Natural killer cell (primary cell): Measurements from ENCODE around the gene FEM1B. TPM values are rescaled to one million over a fixed set of nuclear protein-coding genes. Genes with fewer than 3 reads are reported as not detected.

Experiments used
- ATAC-seq, 3 donors: fragments of 150-1000 bp in 2 of 3; fragments of 200-7000 bp in 1 of 3; cut with Tn5 transposase; 1 replicate in 1 of 3; 2 replicates in 2 of 3; pipeline ENCODE4 v1.10.0; 2021; ENCODE audit warnings: mild to moderate bottlenecking in 2 of 3, moderate library complexity in 2 of 3
- DNase-seq, 2 donors: peaks; one replicate each; pipeline versions ENCODE4 v3.0.0 to v3.0.0-alpha.2; 2013 to 2021; ENCODE audit warnings: mixed read lengths in 1 of 2
- H3K27ac ChIP-seq: one replicate; pipeline ENCODE4 v1.5.1; 2013; ENCODE audit warnings: mild to moderate bottlenecking, low read length
- H3K27me3 ChIP-seq: one replicate; pipeline ENCODE4 v1.6.1; 2013; ENCODE audit warnings: low read length; ENCODE audit not compliant: control insufficient read depth, insufficient read depth
- H3K36me3 ChIP-seq: one replicate; pipeline ENCODE4 v1.6.1; 2013; ENCODE audit warnings: low read length; ENCODE audit not compliant: control insufficient read depth, insufficient read depth
- H3K4me1 ChIP-seq: one replicate; pipeline ENCODE4 v1.6.1; 2013; ENCODE audit warnings: low read length; ENCODE audit not compliant: control insufficient read depth, insufficient read depth
- H3K4me3 ChIP-seq: one replicate; pipeline ENCODE4 v1.5.1; 2013; ENCODE audit warnings: low read length
- H3K9me3 ChIP-seq: one replicate; pipeline ENCODE4 v1.6.1; 2013; ENCODE audit warnings: low read length; ENCODE audit not compliant: control insufficient read depth, insufficient read depth
- H3K27ac Mint-ChIP-seq, 2 donors: one replicate each; pipeline ENCODE4 v1.8.0; 2022; ENCODE audit warnings: mild to moderate bottlenecking in 2 of 2, mixed read lengths in 2 of 2, moderate library complexity in 1 of 2
- H3K27me3 Mint-ChIP-seq, 2 donors: one replicate each; pipeline ENCODE4 v1.8.0; 2022; ENCODE audit warnings: low read depth in 2 of 2, mixed read lengths in 2 of 2
- H3K36me3 Mint-ChIP-seq: one replicate; pipeline ENCODE4 v1.8.0; 2022; ENCODE audit warnings: mixed read lengths
- H3K4me1 Mint-ChIP-seq, 2 donors: one replicate each; pipeline ENCODE4 v1.8.0; 2022; ENCODE audit warnings: mixed read lengths in 2 of 2
- H3K4me3 Mint-ChIP-seq: one replicate; pipeline ENCODE4 v1.8.0; 2022; ENCODE audit warnings: mild to moderate bottlenecking, moderate library complexity, mixed read lengths
- H3K9me3 Mint-ChIP-seq, 2 donors: one replicate each; pipeline ENCODE4 v1.8.0; 2022; ENCODE audit warnings: mixed read lengths in 2 of 2
- WGBS: methylation state at CpG from one replicate; pipeline ENCODE4 v1.1.7; 2013; ENCODE audit warnings: missing lambda C conversion rate; ENCODE audit not compliant: insufficient coverage; 5-methylcytosine and 5-hydroxymethylcytosine counted together
- intact Hi-C: fragments of 100-400 bp; cut with micrococcal nuclease; formaldehyde crosslinking; loops from one replicate; pipeline ENCODE4 v1.14.2; 2022
- total RNA-seq, 4 donors: library from RNA; stranded (reverse); fragments of 120-200 nt in 1 of 4; gene quantifications; one replicate each; pipeline versions ENCODE4 v1.2.3 to v1.2.4, GENCODE V29; 2013 to 2022
- TF ChIP-seq, protein P1 (sequence below): fragments of 200-600 bp; IDR thresholded peaks from one replicate; pipeline ENCODE4 v1.8.0; 2022; ENCODE audit warnings: antibody characterized with exemption

The FEM1B gene
- total RNA-seq, 3 donors from 2014 or later (not counting 1 experiment from before 2014, with no cell fraction given) = 57.4 to 73.5 (median 67.9) TPM

DNA sequence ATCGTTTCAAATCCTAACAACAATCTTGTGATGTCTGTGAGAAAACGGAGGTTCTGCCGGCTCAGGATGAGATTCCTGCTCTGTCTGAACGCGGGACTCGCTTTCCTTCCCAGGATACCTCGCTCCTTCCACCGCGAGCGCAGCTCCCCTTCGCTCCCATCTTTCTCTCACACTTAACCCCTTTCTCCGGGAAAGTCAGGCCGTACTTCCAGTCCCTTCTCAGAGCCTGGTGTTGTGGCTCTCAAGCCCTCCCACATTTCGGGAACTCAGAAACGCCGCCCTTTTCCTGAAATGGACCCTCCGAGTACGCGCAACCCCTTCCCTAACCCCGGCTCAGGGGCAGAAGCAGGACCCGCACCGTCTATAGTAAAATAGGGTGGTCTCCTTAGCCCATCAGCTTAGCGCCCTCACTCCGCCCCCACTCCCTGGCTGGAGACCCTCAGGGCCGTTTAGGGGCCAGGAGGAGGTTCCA, 378 bp upstream of the FEM1B start:
- no peaks in the 10 kb centered on the region for H3K9me3 Mint-ChIP-seq
- Histone ChIP-seq H3K9me3 (no peaks in the 10 kb centered on the region), H3K27me3 (no peaks in the 10 kb centered on the region), H3K4me3 (peak overlapping the region; percentile 72), H3K4me1 (peaks cover 33% of the 10 kb centered on the region), H3K27ac (peak overlapping the region; percentile 89), H3K36me3 (no peaks in the 10 kb centered on the region)
- H3K4me3 Mint-ChIP-seq = peak overlapping the region; percentile 94
- no peaks in the 10 kb centered on the region for H3K36me3 Mint-ChIP-seq
- H3K4me1 Mint-ChIP-seq = peaks cover 48% of the 10 kb centered on the region in 2 donors
- H3K27ac Mint-ChIP-seq = peak overlapping the region; percentile 96 to 98
- ATAC-seq (peak in 2 of 3 donors; percentile 1 to 3), DNase-seq (no peak)
- TF ChIP-seq, protein P1, sequence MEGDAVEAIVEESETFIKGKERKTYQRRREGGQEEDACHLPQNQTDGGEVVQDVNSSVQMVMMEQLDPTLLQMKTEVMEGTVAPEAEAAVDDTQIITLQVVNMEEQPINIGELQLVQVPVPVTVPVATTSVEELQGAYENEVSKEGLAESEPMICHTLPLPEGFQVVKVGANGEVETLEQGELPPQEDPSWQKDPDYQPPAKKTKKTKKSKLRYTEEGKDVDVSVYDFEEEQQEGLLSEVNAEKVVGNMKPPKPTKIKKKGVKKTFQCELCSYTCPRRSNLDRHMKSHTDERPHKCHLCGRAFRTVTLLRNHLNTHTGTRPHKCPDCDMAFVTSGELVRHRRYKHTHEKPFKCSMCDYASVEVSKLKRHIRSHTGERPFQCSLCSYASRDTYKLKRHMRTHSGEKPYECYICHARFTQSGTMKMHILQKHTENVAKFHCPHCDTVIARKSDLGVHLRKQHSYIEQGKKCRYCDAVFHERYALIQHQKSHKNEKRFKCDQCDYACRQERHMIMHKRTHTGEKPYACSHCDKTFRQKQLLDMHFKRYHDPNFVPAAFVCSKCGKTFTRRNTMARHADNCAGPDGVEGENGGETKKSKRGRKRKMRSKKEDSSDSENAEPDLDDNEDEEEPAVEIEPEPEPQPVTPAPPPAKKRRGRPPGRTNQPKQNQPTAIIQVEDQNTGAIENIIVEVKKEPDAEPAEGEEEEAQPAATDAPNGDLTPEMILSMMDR = no peak
- intact Hi-C loops = loop anchor here (5.0 kb wide), 1 partner anchor 435 kb away; the partner anchor contains the start of gene RNU6-1
- H3K27me3 Mint-ChIP-seq = no peaks in the 10 kb centered on the region
- 1% methylated on average over 25 of the region's 25 CpGs for WGBS

DNA sequence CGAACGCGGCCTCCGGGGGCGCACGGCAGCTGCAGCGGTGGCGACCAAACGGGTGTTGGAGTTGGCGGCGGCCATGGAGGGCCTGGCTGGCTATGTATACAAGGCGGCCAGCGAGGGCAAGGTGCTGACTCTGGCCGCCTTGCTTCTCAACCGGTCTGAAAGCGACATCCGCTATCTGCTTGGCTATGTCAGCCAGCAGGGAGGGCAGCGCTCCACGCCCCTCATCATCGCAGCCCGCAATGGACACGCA, 725 bp downstream of the FEM1B start:
- peak overlapping the region; percentile 96 to 98 for H3K27ac Mint-ChIP-seq
- no peaks in the 10 kb centered on the region for H3K36me3 ChIP-seq
- peaks cover 33% of the 10 kb centered on the region for H3K4me1 ChIP-seq
- peak overlapping the region; percentile 94 for H3K4me3 Mint-ChIP-seq
- H3K27me3 Mint-ChIP-seq = no peaks in the 10 kb centered on the region
- peak overlapping the region; percentile 72 for H3K4me3 ChIP-seq
- H3K27me3 ChIP-seq = no peaks in the 10 kb centered on the region
- peaks cover 51% of the 10 kb centered on the region in 2 donors for H3K4me1 Mint-ChIP-seq
- TF ChIP-seq, protein P1 = peak; percentile 29
- H3K36me3 Mint-ChIP-seq = no peaks in the 10 kb centered on the region
- H3K27ac ChIP-seq = peak overlapping the region; percentile 89
- H3K9me3 Mint-ChIP-seq = no peaks in the 10 kb centered on the region
- ATAC-seq (peak in 1 of 3 donors; percentile 14), DNase-seq (no peak)
- no peaks in the 10 kb centered on the region for H3K9me3 ChIP-seq
- intact Hi-C loops = loop anchor here (1.0 to 5.0 kb wide), 2 partner anchors 49 to 436 kb away; partner anchors contain the start of genes CLN6 and RNU6-1
- 0% methylated on average over 22 of the region's 22 CpGs for WGBS

DNA sequence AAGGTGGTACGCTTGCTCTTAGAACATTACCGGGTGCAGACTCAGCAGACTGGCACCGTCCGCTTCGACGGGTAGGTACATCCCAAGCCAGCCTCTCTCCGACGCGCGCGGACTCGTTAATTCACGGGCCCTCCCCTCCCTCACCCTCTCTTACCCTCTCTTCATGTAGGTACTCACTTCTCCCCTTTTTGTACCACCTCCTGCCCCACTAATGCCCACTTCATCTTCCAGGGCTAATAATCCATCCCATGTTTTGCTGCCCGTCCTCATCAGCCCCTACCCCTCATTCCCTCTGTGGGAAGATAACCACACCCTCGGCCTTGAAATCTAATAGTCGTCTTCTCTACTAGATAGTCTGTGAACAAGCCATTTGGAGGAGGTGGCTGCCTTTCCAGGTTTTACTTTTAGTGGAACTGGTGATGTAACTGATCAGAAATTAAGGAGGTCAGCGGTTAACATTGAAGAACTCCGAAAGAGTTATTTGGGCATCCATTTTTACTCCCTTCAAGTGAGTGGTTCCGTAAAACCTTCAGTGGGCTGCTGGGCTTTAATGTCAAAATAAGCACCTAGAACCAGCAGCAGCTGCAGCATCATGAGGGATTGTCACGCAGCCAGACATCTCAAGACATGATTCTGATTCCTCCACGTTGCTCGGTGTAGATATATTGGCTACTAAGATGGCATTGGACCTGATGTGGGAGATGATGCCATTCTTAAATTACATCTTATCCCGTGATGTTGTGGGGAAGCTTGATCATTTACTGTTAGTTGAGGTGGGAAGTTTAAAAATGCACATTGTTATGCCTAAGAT, 1.3 kb downstream of the FEM1B start:
- H3K9me3 ChIP-seq = no peaks in the 10 kb centered on the region
- DNase-seq (peak in 1 of 2 donors; percentile 30), ATAC-seq (peak in 1 of 3 donors; percentile 9)
- Mint-ChIP-seq H3K27ac (peak overlapping the region; percentile 96 to 98), H3K4me1 (peaks cover 51% of the 10 kb centered on the region in 2 donors), H3K9me3 (no peaks in the 10 kb centered on the region), H3K36me3 (no peaks in the 10 kb centered on the region), H3K4me3 (peak overlapping the region; percentile 94), H3K27me3 (no peaks in the 10 kb centered on the region)
- no peaks in the 10 kb centered on the region for H3K36me3 ChIP-seq
- 6% methylated on average over 20 of the region's 23 CpGs for WGBS
- TF ChIP-seq, protein P1 = no peak
- intact Hi-C loops = loop anchor here (1.0 to 5.0 kb wide), 2 partner anchors 49 to 436 kb away; partner anchors contain the start of genes CLN6 and RNU6-1
- H3K27ac ChIP-seq = peak overlapping the region; percentile 89
- H3K4me3 ChIP-seq = peak overlapping the region; percentile 72
- no peaks in the 10 kb centered on the region for H3K27me3 ChIP-seq
- H3K4me1 ChIP-seq = peaks cover 33% of the 10 kb centered on the region
